ENCODE results near the gene PLEK. TPM values are rescaled to one million over a fixed set of nuclear protein-coding genes. Genes with fewer than 3 reads are reported as not detected.
A peak's percentile ranks its signal among the peaks of the same experiment; 100 is the strongest.

The PLEK gene
- polyA plus RNA-seq, 1 donor = 8.0 TPM

GRCh38 chr2:68384485-68385107 is 19.5 kb downstream of the PLEK start:
- no peaks in the 10 kb centered on the region for H3K9me3 ChIP-seq (ENCODE audit: control insufficient read depth, low read depth, low read length)
- DNase-seq = no peak
- no CpG with 5 or more reads among the region's 5 CpGs for WGBS (ENCODE audit: insufficient coverage, low lambda C conversion rate)

DNA sequence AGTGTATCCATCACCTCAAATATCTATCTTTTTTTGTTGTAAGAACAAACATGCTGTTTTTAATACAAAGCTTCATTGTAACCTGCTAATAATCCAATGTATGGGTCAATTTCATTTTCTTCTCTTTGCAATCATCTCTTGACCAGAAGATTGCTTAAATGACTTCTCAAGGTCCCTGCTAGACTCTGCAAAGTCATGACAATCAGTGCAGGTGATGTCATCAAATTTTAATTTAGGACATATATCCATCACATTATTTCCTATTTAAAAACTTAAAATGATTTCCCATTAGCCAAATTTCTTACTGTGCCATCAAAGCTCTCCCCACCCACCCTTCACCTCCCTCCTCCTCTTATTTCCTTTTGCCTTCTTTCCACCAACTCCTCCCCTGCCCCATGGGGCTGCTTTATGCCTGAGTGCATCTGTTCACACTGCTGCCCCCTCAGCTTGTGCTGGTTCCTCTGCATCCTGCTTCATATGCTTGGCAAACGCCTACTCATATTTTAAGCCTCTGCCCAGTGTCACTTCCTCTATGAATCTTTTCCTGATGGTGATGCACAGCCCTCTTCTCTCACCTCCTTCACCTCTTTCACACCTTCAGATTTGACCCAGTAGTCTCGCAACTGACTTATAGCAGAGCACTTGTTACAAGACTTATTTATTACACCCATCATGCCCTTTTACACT is 20.3 kb downstream of the PLEK start:
- no peak for DNase-seq
- Histone ChIP-seq H3K27ac (ENCODE audit: low read length) (no peak overlapping the region), H3K4me1 (ENCODE audit: control insufficient read depth, insufficient read depth, low read length) (no peaks in the 10 kb centered on the region), H3K27me3 (ENCODE audit: control insufficient read depth, insufficient read depth, low read length) (peaks cover 7% of the 10 kb centered on the region), H3K36me3 (ENCODE audit: control insufficient read depth, insufficient read depth, low read length) (no peaks in the 10 kb centered on the region), H3K9me3 (ENCODE audit: control insufficient read depth, low read depth, low read length) (no peaks in the 10 kb centered on the region), H3K4me3 (ENCODE audit: low read length) (no peak overlapping the region)
- no CpG with 5 or more reads among the region's 2 CpGs for WGBS (ENCODE audit: insufficient coverage, low lambda C conversion rate)

More at GRCh38 chr2:68384485-68385107, 19.5 kb downstream of the PLEK start:
- Histone ChIP-seq H3K4me1 (ENCODE audit: control insufficient read depth, insufficient read depth, low read length) (no peaks in the 10 kb centered on the region), H3K27ac (ENCODE audit: low read length) (no peak overlapping the region), H3K36me3 (ENCODE audit: control insufficient read depth, insufficient read depth, low read length) (no peaks in the 10 kb centered on the region), H3K4me3 (ENCODE audit: low read length) (no peak overlapping the region), H3K27me3 (ENCODE audit: control insufficient read depth, insufficient read depth, low read length) (peaks cover 12% of the 10 kb centered on the region)

- DNase-seq = no peak
- H3K4me3 ChIP-seq (ENCODE audit: low read length) = no peak overlapping the region
- no peak overlapping the region for H3K27ac ChIP-seq (ENCODE audit: low read length)
- no peaks in the 10 kb centered on the region for H3K36me3 ChIP-seq (ENCODE audit: control insufficient read depth, insufficient read depth, low read length)
- no peaks in the 10 kb centered on the region for H3K9me3 ChIP-seq (ENCODE audit: control insufficient read depth, low read depth, low read length)
- peaks cover 6% of the 10 kb centered on the region for H3K27me3 ChIP-seq (ENCODE audit: control insufficient read depth, insufficient read depth, low read length)
- H3K4me1 ChIP-seq (ENCODE audit: control insufficient read depth, insufficient read depth, low read length) = no peaks in the 10 kb centered on the region
- WGBS (ENCODE audit: insufficient coverage, low lambda C conversion rate) = 100% methylated on average over 1 of the region's 1 CpG
Observed at GRCh38 chr2:68385907-68386287, 20.8 kb downstream of the PLEK start.

DNA sequence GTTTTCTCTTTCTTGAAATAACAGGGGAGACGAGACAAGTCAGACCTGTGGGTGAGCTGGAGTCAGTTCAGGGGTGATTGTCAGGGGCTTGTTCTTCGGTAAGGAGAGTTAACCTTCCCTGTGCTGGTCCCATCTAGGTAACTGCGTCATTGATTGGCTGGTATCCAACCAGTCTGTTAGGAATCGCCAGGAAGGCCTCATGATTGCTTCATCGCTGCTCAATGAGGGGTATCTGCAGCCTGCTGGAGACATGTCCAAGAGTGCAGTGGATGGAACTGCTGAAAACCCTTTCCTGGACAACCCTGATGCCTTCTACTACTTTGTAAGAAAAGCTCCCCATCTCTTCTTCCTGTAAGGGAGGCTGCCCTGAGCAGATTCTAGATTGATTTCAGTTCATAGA is 21.3 kb downstream of the PLEK start:
- WGBS (ENCODE audit: insufficient coverage, low lambda C conversion rate) = no CpG with 5 or more reads among the region's 5 CpGs
- no peaks in the 10 kb centered on the region for H3K36me3 ChIP-seq (ENCODE audit: control insufficient read depth, insufficient read depth, low read length)
- H3K27me3 ChIP-seq (ENCODE audit: control insufficient read depth, insufficient read depth, low read length) = peaks cover 6% of the 10 kb centered on the region
- H3K4me1 ChIP-seq (ENCODE audit: control insufficient read depth, insufficient read depth, low read length) = no peaks in the 10 kb centered on the region
- no peak for DNase-seq
- H3K27ac ChIP-seq (ENCODE audit: low read length) = no peak overlapping the region
- no peaks in the 10 kb centered on the region for H3K9me3 ChIP-seq (ENCODE audit: control insufficient read depth, low read depth, low read length)
- no peak overlapping the region for H3K4me3 ChIP-seq (ENCODE audit: low read length)

GRCh38 chr2:68387408-68388350 is 22.6 kb downstream of the PLEK start:
- no peaks in the 10 kb centered on the region for H3K4me1 ChIP-seq (ENCODE audit: control insufficient read depth, insufficient read depth, low read length)
- DNase-seq = peak in 1 of 2 donors; percentile 14
- no peak overlapping the region for H3K4me3 ChIP-seq (ENCODE audit: low read length)
- no peaks in the 10 kb centered on the region for H3K9me3 ChIP-seq (ENCODE audit: control insufficient read depth, low read depth, low read length)
- WGBS (ENCODE audit: insufficient coverage, low lambda C conversion rate) = 30% methylated on average over 2 of the region's 5 CpGs
- peaks cover 6% of the 10 kb centered on the region for H3K27me3 ChIP-seq (ENCODE audit: control insufficient read depth, insufficient read depth, low read length)
- no peaks in the 10 kb centered on the region for H3K36me3 ChIP-seq (ENCODE audit: control insufficient read depth, insufficient read depth, low read length)
- H3K27ac ChIP-seq (ENCODE audit: low read length) = no peak overlapping the region

DNA sequence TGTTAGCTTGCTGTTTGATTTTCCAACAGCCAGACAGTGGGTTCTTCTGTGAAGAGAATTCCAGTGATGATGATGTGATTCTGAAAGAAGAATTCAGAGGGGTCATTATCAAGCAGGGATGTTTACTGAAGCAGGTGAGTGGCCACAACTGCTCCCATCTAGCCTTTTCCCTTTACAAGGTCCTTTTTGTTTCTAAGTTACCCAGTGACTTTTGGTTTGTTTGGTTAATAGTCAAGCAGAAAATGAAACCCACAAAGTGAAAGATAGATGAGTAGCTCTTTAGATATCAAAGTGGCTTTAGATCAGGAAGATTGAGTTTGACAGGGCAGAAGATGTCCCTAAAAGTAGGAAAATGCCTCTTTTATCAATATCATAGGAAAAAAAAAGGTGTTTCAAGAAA is 23.3 kb downstream of the PLEK start:
- no peak overlapping the region for H3K27ac ChIP-seq (ENCODE audit: low read length)
- H3K36me3 ChIP-seq (ENCODE audit: control insufficient read depth, insufficient read depth, low read length) = no peaks in the 10 kb centered on the region
- H3K4me3 ChIP-seq (ENCODE audit: low read length) = no peak overlapping the region
- no peaks in the 10 kb centered on the region for H3K4me1 ChIP-seq (ENCODE audit: control insufficient read depth, insufficient read depth, low read length)
- H3K27me3 ChIP-seq (ENCODE audit: control insufficient read depth, insufficient read depth, low read length) = peaks cover 6% of the 10 kb centered on the region
- no peak for DNase-seq
- H3K9me3 ChIP-seq (ENCODE audit: control insufficient read depth, low read depth, low read length) = no peaks in the 10 kb centered on the region

DNA sequence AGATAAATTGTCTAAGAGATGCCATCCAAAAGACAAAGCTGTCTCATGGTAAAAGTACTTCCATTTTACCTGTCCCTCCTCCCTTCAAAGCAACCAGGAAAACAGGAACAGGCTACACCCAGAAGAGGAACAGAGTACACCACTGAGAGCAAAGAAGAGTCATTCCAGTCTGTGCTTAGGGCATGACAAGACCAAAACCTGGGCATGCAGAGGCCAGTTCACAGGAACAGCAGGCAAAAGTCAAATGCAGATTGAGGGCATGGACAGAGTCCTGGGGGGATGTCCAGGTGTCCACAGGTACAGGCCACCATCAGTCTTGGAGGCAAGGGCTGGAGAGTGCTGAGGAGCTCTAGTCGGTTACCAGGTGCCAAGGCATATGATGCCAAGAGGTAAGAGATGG is 23.7 kb downstream of the PLEK start:
- Histone ChIP-seq H3K9me3 (ENCODE audit: control insufficient read depth, low read depth, low read length) (no peaks in the 10 kb centered on the region), H3K27ac (ENCODE audit: low read length) (no peak overlapping the region), H3K27me3 (ENCODE audit: control insufficient read depth, insufficient read depth, low read length) (peaks cover 6% of the 10 kb centered on the region), H3K4me3 (ENCODE audit: low read length) (no peak overlapping the region), H3K36me3 (ENCODE audit: control insufficient read depth, insufficient read depth, low read length) (no peaks in the 10 kb centered on the region), H3K4me1 (ENCODE audit: control insufficient read depth, insufficient read depth, low read length) (no peaks in the 10 kb centered on the region)
- WGBS (ENCODE audit: insufficient coverage, low lambda C conversion rate) = no CpG with 5 or more reads among the region's 1 CpG
- no peak for DNase-seq

DNA sequence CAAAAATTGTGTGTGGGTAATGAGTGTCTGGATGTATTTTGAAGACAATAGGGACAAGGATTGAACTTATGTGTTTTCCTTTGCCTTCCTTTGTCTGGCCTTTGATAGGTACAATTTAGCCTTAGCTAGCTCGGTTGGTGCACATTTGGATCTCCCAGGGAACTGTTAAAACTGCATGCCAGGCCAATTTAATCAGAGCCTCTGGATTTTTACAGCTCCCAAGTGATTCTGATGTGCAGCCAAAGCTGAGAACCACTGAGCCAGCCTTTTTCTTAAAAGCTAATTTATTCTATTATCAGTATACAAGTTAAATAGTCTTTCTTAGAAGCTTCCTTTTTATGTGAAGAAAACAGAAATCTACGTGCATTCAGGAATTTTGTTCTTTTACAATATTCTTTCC is 25.0 kb downstream of the PLEK start:
- Histone ChIP-seq H3K4me1 (ENCODE audit: control insufficient read depth, insufficient read depth, low read length) (no peaks in the 10 kb centered on the region), H3K4me3 (ENCODE audit: low read length) (no peak overlapping the region), H3K27me3 (ENCODE audit: control insufficient read depth, insufficient read depth, low read length) (peaks cover 6% of the 10 kb centered on the region), H3K27ac (ENCODE audit: low read length) (no peak overlapping the region), H3K9me3 (ENCODE audit: control insufficient read depth, low read depth, low read length) (no peaks in the 10 kb centered on the region), H3K36me3 (ENCODE audit: control insufficient read depth, insufficient read depth, low read length) (no peaks in the 10 kb centered on the region)
- DNase-seq = no peak
- 100% methylated on average over 1 of the region's 2 CpGs for WGBS (ENCODE audit: insufficient coverage, low lambda C conversion rate)

GRCh38 chr2:68390586-68390985 is 25.5 kb downstream of the PLEK start:
- no peak overlapping the region for H3K4me3 ChIP-seq (ENCODE audit: low read length)
- no peak for DNase-seq
- H3K36me3 ChIP-seq (ENCODE audit: control insufficient read depth, insufficient read depth, low read length) = no peaks in the 10 kb centered on the region
- no peaks in the 10 kb centered on the region for H3K9me3 ChIP-seq (ENCODE audit: control insufficient read depth, low read depth, low read length)
- peaks cover 6% of the 10 kb centered on the region for H3K27me3 ChIP-seq (ENCODE audit: control insufficient read depth, insufficient read depth, low read length)
- H3K27ac ChIP-seq (ENCODE audit: low read length) = no peak overlapping the region
- no peaks in the 10 kb centered on the region for H3K4me1 ChIP-seq (ENCODE audit: control insufficient read depth, insufficient read depth, low read length)

- H3K4me1 ChIP-seq (ENCODE audit: control insufficient read depth, insufficient read depth, low read length) = no peaks in the 10 kb centered on the region
- no CpG with 5 or more reads among the region's 2 CpGs for WGBS (ENCODE audit: insufficient coverage, low lambda C conversion rate)
- no peaks in the 10 kb centered on the region for H3K36me3 ChIP-seq (ENCODE audit: control insufficient read depth, insufficient read depth, low read length)
- DNase-seq = no peak
- no peak overlapping the region for H3K27ac ChIP-seq (ENCODE audit: low read length)
- peaks cover 9% of the 10 kb centered on the region for H3K27me3 ChIP-seq (ENCODE audit: control insufficient read depth, insufficient read depth, low read length)
- H3K4me3 ChIP-seq (ENCODE audit: low read length) = no peak overlapping the region
- H3K9me3 ChIP-seq (ENCODE audit: control insufficient read depth, low read depth, low read length) = no peaks in the 10 kb centered on the region
Observed at GRCh38 chr2:68391099-68391498, 26.0 kb downstream of the PLEK start.

Measured in large intestine (tissue), 3 donors.